ENCODE data around the gene ARMC7.

Gene ARMC7

GRCh38 chr17:75079023-75079373 is 30.8 kb upstream of the ARMC7 start:
- DNase-seq (ENCODE audit: low read depth) = no peak
- TF ChIP-seq, protein P1, sequence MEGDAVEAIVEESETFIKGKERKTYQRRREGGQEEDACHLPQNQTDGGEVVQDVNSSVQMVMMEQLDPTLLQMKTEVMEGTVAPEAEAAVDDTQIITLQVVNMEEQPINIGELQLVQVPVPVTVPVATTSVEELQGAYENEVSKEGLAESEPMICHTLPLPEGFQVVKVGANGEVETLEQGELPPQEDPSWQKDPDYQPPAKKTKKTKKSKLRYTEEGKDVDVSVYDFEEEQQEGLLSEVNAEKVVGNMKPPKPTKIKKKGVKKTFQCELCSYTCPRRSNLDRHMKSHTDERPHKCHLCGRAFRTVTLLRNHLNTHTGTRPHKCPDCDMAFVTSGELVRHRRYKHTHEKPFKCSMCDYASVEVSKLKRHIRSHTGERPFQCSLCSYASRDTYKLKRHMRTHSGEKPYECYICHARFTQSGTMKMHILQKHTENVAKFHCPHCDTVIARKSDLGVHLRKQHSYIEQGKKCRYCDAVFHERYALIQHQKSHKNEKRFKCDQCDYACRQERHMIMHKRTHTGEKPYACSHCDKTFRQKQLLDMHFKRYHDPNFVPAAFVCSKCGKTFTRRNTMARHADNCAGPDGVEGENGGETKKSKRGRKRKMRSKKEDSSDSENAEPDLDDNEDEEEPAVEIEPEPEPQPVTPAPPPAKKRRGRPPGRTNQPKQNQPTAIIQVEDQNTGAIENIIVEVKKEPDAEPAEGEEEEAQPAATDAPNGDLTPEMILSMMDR (conservative IDR thresholded peaks at IDR 0.05; ENCODE audit: low read length) = 0 out of 2 replicates have a peak, but pooled peaks have one; percentile 3
- no peak overlapping the region; the same call in 1 of the 2 replicates for H3K4me3 ChIP-seq (ENCODE audit: low read length)

- DNase-seq (ENCODE audit: low read depth) = no peak
- H3K4me3 ChIP-seq (ENCODE audit: low read length) = no peak overlapping the region
- TF ChIP-seq, protein P1 (conservative IDR thresholded peaks at IDR 0.05; ENCODE audit: low read length) = no peak
Measured at GRCh38 chr17:75081611-75082540, 27.9 kb upstream of the ARMC7 start.

GRCh38 chr17:75082683-75083082 is 27.1 kb upstream of the ARMC7 start:
- H3K4me3 ChIP-seq (ENCODE audit: low read length) = no peak overlapping the region
- TF ChIP-seq, protein P1 (conservative IDR thresholded peaks at IDR 0.05; ENCODE audit: low read length) = no peak
- no peak for DNase-seq (ENCODE audit: low read depth)

DNA sequence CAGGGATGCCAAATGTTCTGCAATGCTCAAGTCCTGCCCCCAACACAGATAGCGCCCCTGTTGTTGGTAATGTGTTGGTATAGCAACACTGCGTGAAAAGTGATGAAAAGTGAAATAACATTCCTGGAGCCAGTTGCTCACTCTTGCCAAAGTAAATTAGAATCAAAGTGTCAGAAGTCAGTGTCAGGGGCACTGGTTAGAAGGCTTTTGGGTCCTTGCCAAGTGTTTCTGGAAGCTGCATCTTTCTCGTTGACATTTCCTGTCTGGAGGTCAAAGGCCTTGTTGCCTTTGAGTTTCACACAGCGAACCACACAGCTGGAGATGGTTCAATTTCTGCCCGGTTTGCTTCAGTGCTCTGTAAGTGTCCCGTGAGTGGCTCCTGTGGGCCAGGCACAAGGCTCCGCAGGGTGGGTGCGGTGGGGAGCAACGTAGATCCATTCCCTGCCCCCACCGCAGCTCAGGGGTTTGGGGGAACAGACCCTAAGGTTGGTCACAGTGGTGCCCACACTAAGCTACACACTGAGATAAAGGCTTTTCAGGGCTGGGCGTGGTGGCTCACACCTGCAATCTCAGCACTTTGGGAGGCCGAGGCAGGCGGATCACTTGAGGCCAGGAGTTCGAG is 25.6 kb upstream of the ARMC7 start:
- H3K4me3 ChIP-seq (ENCODE audit: low read length) = no peak overlapping the region
- TF ChIP-seq, protein P1 (conservative IDR thresholded peaks at IDR 0.05; ENCODE audit: low read length) = no peak
- no peak for DNase-seq (ENCODE audit: low read depth)

- TF ChIP-seq, protein P1 (conservative IDR thresholded peaks at IDR 0.05; ENCODE audit: low read length) = no peak
- DNase-seq (ENCODE audit: low read depth) = no peak
- H3K4me3 ChIP-seq (ENCODE audit: low read length) = no peak overlapping the region
Measured at GRCh38 chr17:75086496-75087181, 23.1 kb upstream of the ARMC7 start.

DNA sequence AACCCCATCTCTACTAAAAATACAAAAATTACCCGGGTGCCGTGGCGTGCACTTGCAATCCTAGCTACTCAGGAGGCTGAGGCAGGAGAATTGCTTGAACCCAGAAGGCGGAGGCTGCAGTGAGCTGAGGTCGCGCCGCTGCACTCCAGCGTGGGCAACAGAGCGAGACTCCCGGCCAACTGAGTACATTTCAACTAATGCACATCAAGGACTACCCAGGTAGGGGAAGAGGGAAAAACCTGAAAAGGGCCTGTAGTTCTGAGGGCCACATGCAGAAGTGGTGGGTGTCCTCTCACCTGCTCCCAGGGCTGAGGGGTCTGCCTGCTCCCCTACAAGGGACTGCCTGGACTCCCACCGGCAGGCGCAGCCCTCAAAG is 22.6 kb upstream of the ARMC7 start:
- DNase-seq (ENCODE audit: low read depth) = no peak
- TF ChIP-seq, protein P1 (conservative IDR thresholded peaks at IDR 0.05; ENCODE audit: low read length) = no peak
- peak overlapping the region; percentile 72 for H3K4me3 ChIP-seq (ENCODE audit: low read length)
